Activated CD8-positive, alpha-beta T cell treated with anti-CD3 and anti-CD28 coated beads for 36 hours (primary cell): ENCODE results near the gene PSMA6. TPM values are rescaled to one million over a fixed set of nuclear protein-coding genes. Genes with fewer than 3 reads are reported as not detected.

ENCODE experiments used
- ATAC-seq: fragments of 200-7000 bp; cut with Tn5 transposase; one replicate; pipeline ENCODE4 v1.10.0; 2021; ENCODE audit warnings: mild to moderate bottlenecking, moderate library complexity
- CTCF ChIA-PET: fragments of 350-600 bp; sonication (Branson Sonifier 250); formaldehyde crosslinking; loops from one replicate; lab custom pipeline; 2021; ENCODE audit warnings: antibody characterized with exemption; lab: Charles Lee
- POLR2A ChIA-PET: fragments of 350-600 bp; sonication (Branson Sonifier 250); formaldehyde crosslinking; loops from one replicate; lab custom pipeline; 2021; ENCODE audit warnings: antibody characterized with exemption; lab: Charles Lee
- DNase-seq: peaks from one replicate; pipeline ENCODE4 v3.0.0-alpha.2; 2020
- H3K27ac Mint-ChIP-seq: one replicate; pipeline ENCODE4 v1.8.0; 2021; ENCODE audit warnings: mild to moderate bottlenecking, mixed read lengths
- H3K27me3 Mint-ChIP-seq: one replicate; pipeline ENCODE4 v1.8.0; 2021; ENCODE audit warnings: mixed read lengths
- H3K36me3 Mint-ChIP-seq: one replicate; pipeline ENCODE4 v1.8.0; 2021; ENCODE audit warnings: low read depth, mixed read lengths
- H3K4me1 Mint-ChIP-seq: one replicate; pipeline ENCODE4 v1.8.0; 2021; ENCODE audit warnings: low read depth, mixed read lengths
- H3K4me3 Mint-ChIP-seq: one replicate; pipeline ENCODE4 v1.8.0; 2021; ENCODE audit warnings: mild to moderate bottlenecking, moderate library complexity, mixed read lengths
- H3K9me3 Mint-ChIP-seq: one replicate; pipeline ENCODE4 v1.8.0; 2021; ENCODE audit warnings: mixed read lengths
- CTCF ChIP-seq: fragments of 200-600 bp; IDR thresholded peaks from one replicate; pipeline ENCODE4 v1.8.0; 2022; ENCODE audit warnings: antibody characterized with exemption, mild to moderate bottlenecking
- intact Hi-C: fragments of 100-400 bp; cut with micrococcal nuclease; formaldehyde crosslinking; loops from one replicate; pipeline ENCODE4 v1.10.0; 2022
- total RNA-seq, 2 experiments: library from RNA; stranded (reverse); gene quantifications; one replicate each; pipeline ENCODE4 v1.2.3, GENCODE V29; 2021

The PSMA6 gene
- total RNA-seq, 2 experiments from 2014 or later: 361 to 393 TPM

GRCh38 chr14:35303149-35303935 lies 11.2 kb downstream of the PSMA6 start:
- Mint-ChIP-seq H3K9me3 (no peaks in the 10 kb centered on the region), H3K27ac (peak overlapping the region; percentile 77), H3K36me3 (peaks cover 30% of the 10 kb centered on the region), H3K4me3 (no peak overlapping the region), H3K4me1 (peaks cover 47% of the 10 kb centered on the region), H3K27me3 (no peaks in the 10 kb centered on the region)
- DNase-seq: no peak
- no peak for ATAC-seq
- TF ChIP-seq CTCF: no peak
- POLR2A ChIA-PET: interaction anchor here (0.6 to 2.7 kb wide), 8 partner anchors 10 to 101 kb away, joined by 3 to 12 read pairs (median 4); partner anchors contain the start of gene NFKBIA
- CTCF ChIA-PET: interaction anchor here (0.8 to 3.1 kb wide), 7 partner anchors 10 to 162 kb away, joined by 3 to 9 read pairs (median 4); no protein-coding TSS in a partner anchor
- intact Hi-C loops: no loop called here

- intact Hi-C loops: loop anchor here (1.0 kb wide), 1 partner anchor 9 kb away; no protein-coding TSS in a partner anchor
- peaks cover 37% of the 10 kb centered on the region for H3K36me3 Mint-ChIP-seq
- H3K4me1 Mint-ChIP-seq: peaks cover 40% of the 10 kb centered on the region
- POLR2A ChIA-PET: interaction anchor here (1.3 to 2.7 kb wide), 5 partner anchors 9 to 99 kb away, joined by 4 to 12 read pairs (median 4); partner anchors contain the start of gene NFKBIA
- CTCF ChIA-PET: interaction anchor here (0.7 to 3.1 kb wide), 3 partner anchors 101 to 164 kb away, joined by 3 to 9 read pairs (median 3); no protein-coding TSS in a partner anchor
- H3K9me3 Mint-ChIP-seq: no peaks in the 10 kb centered on the region
- DNase-seq (no peak), ATAC-seq (no peak)
- H3K27me3 Mint-ChIP-seq: no peaks in the 10 kb centered on the region
- H3K27ac Mint-ChIP-seq: no peak overlapping the region
- no peak for TF ChIP-seq CTCF
- no peak overlapping the region for H3K4me3 Mint-ChIP-seq
Observed at GRCh38 chr14:35304812-35305462, 12.8 kb downstream of the PSMA6 start.

GRCh38 chr14:35305633-35306032 lies 13.5 kb downstream of the PSMA6 start:
- Mint-ChIP-seq H3K9me3 (no peaks in the 10 kb centered on the region), H3K36me3 (peaks cover 42% of the 10 kb centered on the region), H3K27me3 (no peaks in the 10 kb centered on the region), H3K4me3 (no peak overlapping the region), H3K27ac (no peak overlapping the region), H3K4me1 (peaks cover 33% of the 10 kb centered on the region)
- DNase-seq (no peak), ATAC-seq (no peak)
- intact Hi-C loops: loop anchor here (1.0 kb wide), 1 partner anchor 9 kb away; no protein-coding TSS in a partner anchor
- ChIA-PET CTCF (interaction anchor here (3.1 kb wide), 1 partner anchor 165 kb away, joined by 9 read pairs; no protein-coding TSS in a partner anchor), POLR2A (interaction anchor here (1.0 to 2.7 kb wide), 3 partner anchors 9 to 19 kb away, joined by 3 to 12 read pairs (median 9); partner anchors contain the start of gene PSMA6)
- TF ChIP-seq CTCF: no peak

- no peak for TF ChIP-seq CTCF
- intact Hi-C loops: no loop called here
- DNase-seq: no peak
- ChIA-PET CTCF (interaction anchor here (1.2 kb wide), 1 partner anchor 107 kb away, joined by 3 read pairs; no protein-coding TSS in a partner anchor), POLR2A (interaction anchor here (1.0 to 1.7 kb wide), 2 partner anchors 14 to 19 kb away, joined by 3 to 9 read pairs; partner anchors contain the start of gene PSMA6)
- peaks cover 42% of the 10 kb centered on the region for H3K36me3 Mint-ChIP-seq
- no peaks in the 10 kb centered on the region for H3K9me3 Mint-ChIP-seq
- H3K4me1 Mint-ChIP-seq: peaks cover 29% of the 10 kb centered on the region
- ATAC-seq: no peak
- H3K27ac Mint-ChIP-seq: no peak overlapping the region
- no peaks in the 10 kb centered on the region for H3K27me3 Mint-ChIP-seq
- H3K4me3 Mint-ChIP-seq: no peak overlapping the region
Observed at GRCh38 chr14:35306114-35306513, 13.9 kb downstream of the PSMA6 start.
